H1 (cell line): Measurements from ENCODE around the gene GPR15.

Experiments
- CHD2 ChIP-seq: IDR thresholded peaks from 2 replicates; pipeline ENCODE4 v1.6.1; 2012; ENCODE audit warnings: low read length, improper control_type of control experiment
- EZH2 ChIP-seq: fragments of 200-600 bp; sonication (generic); IDR thresholded peaks from 2 replicates; pipeline ENCODE4 v1.7.1; 2012; ENCODE audit warnings: low read depth, mild to moderate bottlenecking, moderate library complexity, low read length, inconsistent platforms; ENCODE audit not compliant: severe bottlenecking
- GABPA ChIP-seq: IDR thresholded peaks from 2 replicates; pipeline ENCODE4 v1.6.1; 2011; ENCODE audit warnings: mild to moderate bottlenecking, low read length, moderate library complexity, borderline replicate concordance; ENCODE audit not compliant: insufficient read depth
- POLR2A ChIP-seq, 2 experiments: IDR thresholded peaks; 1 replicate in 1 of 2; 2 replicates in 1 of 2; pipeline ENCODE4 v1.6.1; 2011; ENCODE audit warnings: low read depth in 2 of 2, low read length in 2 of 2, mild to moderate bottlenecking in 2 of 2; ENCODE audit errors: control extremely low read depth in 1 of 2
- POLR2AphosphoS5 ChIP-seq: IDR thresholded peaks from 2 replicates; pipeline ENCODE4 v1.6.1; 2011; ENCODE audit warnings: low read depth, low read length
- SIN3A ChIP-seq, 2 experiments: IDR thresholded peaks in 1 of 2; conservative IDR thresholded peaks in 1 of 2; 2 replicates each; pipeline ENCODE4 v1.6.1; 2011 to 2012; ENCODE audit warnings: low read length in 2 of 2, improper control_type of control experiment in 1 of 2, low read depth in 1 of 2, mild to moderate bottlenecking in 1 of 2
- SRF ChIP-seq: IDR thresholded peaks from 2 replicates; pipeline ENCODE4 v1.6.1; 2011; ENCODE audit warnings: mild to moderate bottlenecking, low read depth, low read length, moderate library complexity
- TAF1 ChIP-seq: IDR thresholded peaks from 2 replicates; pipeline ENCODE4 v1.6.1; 2011; ENCODE audit warnings: mild to moderate bottlenecking, low read depth, low read length
- TF ChIP-seq, protein P1 (sequence below), 3 experiments: IDR thresholded peaks; 1 replicate in 2 of 3; 2 replicates in 1 of 3; pipeline versions ENCODE4 v1.5.1 to v1.6.1; 2011; ENCODE audit warnings: low read length in 3 of 3, mild to moderate bottlenecking in 3 of 3, inconsistent platforms in 2 of 3, low read depth in 1 of 3, moderate library complexity in 1 of 3; ENCODE audit not compliant: insufficient read depth in 1 of 3; ENCODE audit errors: control extremely low read depth in 1 of 3
- TF ChIP-seq, protein P2 (sequence below): IDR thresholded peaks from 2 replicates; pipeline ENCODE4 v1.6.1; 2012; ENCODE audit warnings: inconsistent platforms
- TF ChIP-seq, protein P3 (sequence below): fragments of 300-600 bp; sonication (generic); IDR thresholded peaks from 2 replicates; pipeline ENCODE4 v1.7.1; 2012; ENCODE audit warnings: low read length, moderate library complexity, mild to moderate bottlenecking, inconsistent platforms; ENCODE audit not compliant: insufficient replicate concordance

GRCh38 chr3:98518816-98519215 is 13.0 kb upstream of the GPR15 start:
- TF ChIP-seq, protein P1, sequence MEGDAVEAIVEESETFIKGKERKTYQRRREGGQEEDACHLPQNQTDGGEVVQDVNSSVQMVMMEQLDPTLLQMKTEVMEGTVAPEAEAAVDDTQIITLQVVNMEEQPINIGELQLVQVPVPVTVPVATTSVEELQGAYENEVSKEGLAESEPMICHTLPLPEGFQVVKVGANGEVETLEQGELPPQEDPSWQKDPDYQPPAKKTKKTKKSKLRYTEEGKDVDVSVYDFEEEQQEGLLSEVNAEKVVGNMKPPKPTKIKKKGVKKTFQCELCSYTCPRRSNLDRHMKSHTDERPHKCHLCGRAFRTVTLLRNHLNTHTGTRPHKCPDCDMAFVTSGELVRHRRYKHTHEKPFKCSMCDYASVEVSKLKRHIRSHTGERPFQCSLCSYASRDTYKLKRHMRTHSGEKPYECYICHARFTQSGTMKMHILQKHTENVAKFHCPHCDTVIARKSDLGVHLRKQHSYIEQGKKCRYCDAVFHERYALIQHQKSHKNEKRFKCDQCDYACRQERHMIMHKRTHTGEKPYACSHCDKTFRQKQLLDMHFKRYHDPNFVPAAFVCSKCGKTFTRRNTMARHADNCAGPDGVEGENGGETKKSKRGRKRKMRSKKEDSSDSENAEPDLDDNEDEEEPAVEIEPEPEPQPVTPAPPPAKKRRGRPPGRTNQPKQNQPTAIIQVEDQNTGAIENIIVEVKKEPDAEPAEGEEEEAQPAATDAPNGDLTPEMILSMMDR (IDR thresholded peaks at IDR 0.05; ENCODE audit: control extremely low read depth in 1 of 3, insufficient read depth in 1 of 3, low read depth in 1 of 3, low read length in 3 of 3): no peak
- TF ChIP-seq EZH2 (no peak), TAF1 (no peak), POLR2AphosphoS5 (no peak), GABPA (no peak), SRF (no peak), CHD2 (no peak), POLR2A (IDR thresholded peaks at IDR 0.05; ENCODE audit: control extremely low read depth in 1 of 2, low read depth in 2 of 2, low read length in 2 of 2) (no peak), SIN3A (conservative IDR thresholded peaks at IDR 0.05 in 1 of 2, IDR thresholded peaks at IDR 0.05 in 1 of 2; ENCODE audit: low read depth in 1 of 2, low read length in 2 of 2) (no peak)
- TF ChIP-seq, protein P2, sequence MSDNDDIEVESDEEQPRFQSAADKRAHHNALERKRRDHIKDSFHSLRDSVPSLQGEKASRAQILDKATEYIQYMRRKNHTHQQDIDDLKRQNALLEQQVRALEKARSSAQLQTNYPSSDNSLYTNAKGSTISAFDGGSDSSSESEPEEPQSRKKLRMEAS: no peak
- TF ChIP-seq, protein P3, sequence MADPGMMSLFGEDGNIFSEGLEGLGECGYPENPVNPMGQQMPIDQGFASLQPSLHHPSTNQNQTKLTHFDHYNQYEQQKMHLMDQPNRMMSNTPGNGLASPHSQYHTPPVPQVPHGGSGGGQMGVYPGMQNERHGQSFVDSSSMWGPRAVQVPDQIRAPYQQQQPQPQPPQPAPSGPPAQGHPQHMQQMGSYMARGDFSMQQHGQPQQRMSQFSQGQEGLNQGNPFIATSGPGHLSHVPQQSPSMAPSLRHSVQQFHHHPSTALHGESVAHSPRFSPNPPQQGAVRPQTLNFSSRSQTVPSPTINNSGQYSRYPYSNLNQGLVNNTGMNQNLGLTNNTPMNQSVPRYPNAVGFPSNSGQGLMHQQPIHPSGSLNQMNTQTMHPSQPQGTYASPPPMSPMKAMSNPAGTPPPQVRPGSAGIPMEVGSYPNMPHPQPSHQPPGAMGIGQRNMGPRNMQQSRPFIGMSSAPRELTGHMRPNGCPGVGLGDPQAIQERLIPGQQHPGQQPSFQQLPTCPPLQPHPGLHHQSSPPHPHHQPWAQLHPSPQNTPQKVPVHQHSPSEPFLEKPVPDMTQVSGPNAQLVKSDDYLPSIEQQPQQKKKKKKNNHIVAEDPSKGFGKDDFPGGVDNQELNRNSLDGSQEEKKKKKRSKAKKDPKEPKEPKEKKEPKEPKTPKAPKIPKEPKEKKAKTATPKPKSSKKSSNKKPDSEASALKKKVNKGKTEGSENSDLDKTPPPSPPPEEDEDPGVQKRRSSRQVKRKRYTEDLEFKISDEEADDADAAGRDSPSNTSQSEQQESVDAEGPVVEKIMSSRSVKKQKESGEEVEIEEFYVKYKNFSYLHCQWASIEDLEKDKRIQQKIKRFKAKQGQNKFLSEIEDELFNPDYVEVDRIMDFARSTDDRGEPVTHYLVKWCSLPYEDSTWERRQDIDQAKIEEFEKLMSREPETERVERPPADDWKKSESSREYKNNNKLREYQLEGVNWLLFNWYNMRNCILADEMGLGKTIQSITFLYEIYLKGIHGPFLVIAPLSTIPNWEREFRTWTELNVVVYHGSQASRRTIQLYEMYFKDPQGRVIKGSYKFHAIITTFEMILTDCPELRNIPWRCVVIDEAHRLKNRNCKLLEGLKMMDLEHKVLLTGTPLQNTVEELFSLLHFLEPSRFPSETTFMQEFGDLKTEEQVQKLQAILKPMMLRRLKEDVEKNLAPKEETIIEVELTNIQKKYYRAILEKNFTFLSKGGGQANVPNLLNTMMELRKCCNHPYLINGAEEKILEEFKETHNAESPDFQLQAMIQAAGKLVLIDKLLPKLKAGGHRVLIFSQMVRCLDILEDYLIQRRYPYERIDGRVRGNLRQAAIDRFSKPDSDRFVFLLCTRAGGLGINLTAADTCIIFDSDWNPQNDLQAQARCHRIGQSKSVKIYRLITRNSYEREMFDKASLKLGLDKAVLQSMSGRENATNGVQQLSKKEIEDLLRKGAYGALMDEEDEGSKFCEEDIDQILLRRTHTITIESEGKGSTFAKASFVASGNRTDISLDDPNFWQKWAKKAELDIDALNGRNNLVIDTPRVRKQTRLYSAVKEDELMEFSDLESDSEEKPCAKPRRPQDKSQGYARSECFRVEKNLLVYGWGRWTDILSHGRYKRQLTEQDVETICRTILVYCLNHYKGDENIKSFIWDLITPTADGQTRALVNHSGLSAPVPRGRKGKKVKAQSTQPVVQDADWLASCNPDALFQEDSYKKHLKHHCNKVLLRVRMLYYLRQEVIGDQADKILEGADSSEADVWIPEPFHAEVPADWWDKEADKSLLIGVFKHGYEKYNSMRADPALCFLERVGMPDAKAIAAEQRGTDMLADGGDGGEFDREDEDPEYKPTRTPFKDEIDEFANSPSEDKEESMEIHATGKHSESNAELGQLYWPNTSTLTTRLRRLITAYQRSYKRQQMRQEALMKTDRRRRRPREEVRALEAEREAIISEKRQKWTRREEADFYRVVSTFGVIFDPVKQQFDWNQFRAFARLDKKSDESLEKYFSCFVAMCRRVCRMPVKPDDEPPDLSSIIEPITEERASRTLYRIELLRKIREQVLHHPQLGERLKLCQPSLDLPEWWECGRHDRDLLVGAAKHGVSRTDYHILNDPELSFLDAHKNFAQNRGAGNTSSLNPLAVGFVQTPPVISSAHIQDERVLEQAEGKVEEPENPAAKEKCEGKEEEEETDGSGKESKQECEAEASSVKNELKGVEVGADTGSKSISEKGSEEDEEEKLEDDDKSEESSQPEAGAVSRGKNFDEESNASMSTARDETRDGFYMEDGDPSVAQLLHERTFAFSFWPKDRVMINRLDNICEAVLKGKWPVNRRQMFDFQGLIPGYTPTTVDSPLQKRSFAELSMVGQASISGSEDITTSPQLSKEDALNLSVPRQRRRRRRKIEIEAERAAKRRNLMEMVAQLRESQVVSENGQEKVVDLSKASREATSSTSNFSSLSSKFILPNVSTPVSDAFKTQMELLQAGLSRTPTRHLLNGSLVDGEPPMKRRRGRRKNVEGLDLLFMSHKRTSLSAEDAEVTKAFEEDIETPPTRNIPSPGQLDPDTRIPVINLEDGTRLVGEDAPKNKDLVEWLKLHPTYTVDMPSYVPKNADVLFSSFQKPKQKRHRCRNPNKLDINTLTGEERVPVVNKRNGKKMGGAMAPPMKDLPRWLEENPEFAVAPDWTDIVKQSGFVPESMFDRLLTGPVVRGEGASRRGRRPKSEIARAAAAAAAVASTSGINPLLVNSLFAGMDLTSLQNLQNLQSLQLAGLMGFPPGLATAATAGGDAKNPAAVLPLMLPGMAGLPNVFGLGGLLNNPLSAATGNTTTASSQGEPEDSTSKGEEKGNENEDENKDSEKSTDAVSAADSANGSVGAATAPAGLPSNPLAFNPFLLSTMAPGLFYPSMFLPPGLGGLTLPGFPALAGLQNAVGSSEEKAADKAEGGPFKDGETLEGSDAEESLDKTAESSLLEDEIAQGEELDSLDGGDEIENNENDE: no peak
